ENCODE measurements around the gene NTN4.
"Not testable (repeated sequence)": the region's sequence is repeated elsewhere in the genome, so short reads cannot be mapped to it uniquely, and the experiment has no call there.

The NTN4 gene

DNA sequence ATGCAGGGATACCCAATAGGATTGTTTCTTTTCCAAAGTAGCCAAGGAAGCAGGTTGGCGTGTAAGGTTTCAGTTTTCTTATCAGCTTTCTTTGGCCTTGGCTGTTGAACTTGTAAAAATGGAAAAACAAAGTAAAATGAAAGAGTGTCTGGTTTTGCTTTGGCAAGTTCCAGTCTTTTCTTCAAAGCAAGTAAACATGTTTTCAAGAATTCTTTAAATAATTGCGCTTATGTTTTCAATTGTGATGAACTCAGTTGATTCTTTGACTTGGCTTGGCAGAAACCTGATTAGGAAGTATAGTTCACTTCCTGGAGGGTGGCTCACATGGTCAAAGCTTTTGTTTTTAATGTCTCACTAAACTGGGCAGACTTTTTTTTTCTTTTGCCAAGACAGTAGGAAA is 127.0 kb downstream of the NTN4 start:
- H3K36me3 Mint-ChIP-seq = no peaks in the 10 kb centered on the region
- ATAC-seq (ENCODE audit: low read depth) (no peak), DNase-seq (ENCODE audit: low spot score in 2 of 2) (no peak)
- no peak overlapping the region for H3K4me3 Mint-ChIP-seq
- no peaks in the 10 kb centered on the region for H3K9me3 Mint-ChIP-seq
- H3K27ac Mint-ChIP-seq = no peak overlapping the region
- H3K4me1 Mint-ChIP-seq = no peaks in the 10 kb centered on the region
- H3K27me3 Mint-ChIP-seq = peaks cover 1% of the 10 kb centered on the region

DNA sequence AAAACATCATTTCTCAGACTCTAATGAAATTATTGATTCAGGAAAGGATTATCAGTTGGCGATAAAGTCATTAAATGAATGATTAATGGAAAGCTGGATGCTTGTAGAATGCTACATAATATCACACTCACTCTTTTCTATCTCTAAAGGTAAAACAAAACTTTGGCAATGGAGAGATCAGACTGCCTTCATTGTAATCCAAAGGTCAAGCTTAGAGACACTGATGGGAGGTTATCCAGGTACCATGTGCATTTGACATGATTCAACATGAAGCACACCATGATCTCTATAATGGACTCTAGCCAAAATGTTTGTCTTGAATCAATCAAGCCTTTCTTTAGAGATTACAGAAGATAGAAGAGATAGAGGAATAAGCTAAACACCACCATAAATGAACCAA is 129.2 kb downstream of the NTN4 start:
- Mint-ChIP-seq H3K4me3 (no peak overlapping the region), H3K4me1 (no peaks in the 10 kb centered on the region), H3K36me3 (no peaks in the 10 kb centered on the region), H3K27me3 (peaks cover 4% of the 10 kb centered on the region), H3K9me3 (no peaks in the 10 kb centered on the region), H3K27ac (no peak overlapping the region)
- ATAC-seq (ENCODE audit: low read depth) = no peak
- no peak for DNase-seq (ENCODE audit: low spot score in 2 of 2)

- DNase-seq (ENCODE audit: low spot score in 2 of 2) = no peak
- peaks cover 4% of the 10 kb centered on the region for H3K9me3 Mint-ChIP-seq
- peaks cover 4% of the 10 kb centered on the region for H3K4me1 Mint-ChIP-seq
- H3K4me3 Mint-ChIP-seq = no peak overlapping the region
- H3K36me3 Mint-ChIP-seq = peaks cover 4% of the 10 kb centered on the region
- H3K27me3 Mint-ChIP-seq = peaks cover 5% of the 10 kb centered on the region
- no peak for ATAC-seq (ENCODE audit: low read depth)
- H3K27ac Mint-ChIP-seq = no peak overlapping the region
These were observed 132.2 kb downstream of the NTN4 start for GRCh38 chr12:95658386-95658785.

DNA sequence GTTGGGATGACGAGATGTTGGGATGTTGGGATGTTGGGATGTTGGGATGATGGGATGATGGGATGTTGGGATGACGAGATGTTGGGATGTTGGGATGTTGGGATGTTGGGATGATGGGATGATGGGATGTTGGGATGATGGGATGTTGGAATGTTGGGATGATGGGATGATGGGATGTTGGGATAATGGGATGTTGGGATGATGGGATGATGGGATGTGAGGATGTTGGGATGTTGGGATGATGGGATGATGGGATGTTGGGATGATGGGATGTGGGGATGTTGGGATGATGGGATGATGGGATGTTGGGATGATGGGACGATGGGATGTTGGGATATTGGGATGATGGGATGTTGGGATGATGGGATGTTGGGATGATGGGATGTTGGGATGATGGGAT is 135.9 kb downstream of the NTN4 start:
- DNase-seq (ENCODE audit: low spot score in 2 of 2); H3K4me1 Mint-ChIP-seq; H3K9me3 Mint-ChIP-seq; H3K27me3 Mint-ChIP-seq; H3K4me3 Mint-ChIP-seq; ATAC-seq (ENCODE audit: low read depth); H3K36me3 Mint-ChIP-seq: not testable (repeated sequence)
- H3K27ac Mint-ChIP-seq = peak overlapping the region; percentile 96

GRCh38 chr12:95653771-95654546 is 136.6 kb downstream of the NTN4 start:
- Mint-ChIP-seq H3K9me3 (peaks cover 4% of the 10 kb centered on the region), H3K36me3 (peaks cover 4% of the 10 kb centered on the region), H3K27me3 (peaks cover 9% of the 10 kb centered on the region), H3K4me1 (peaks cover 4% of the 10 kb centered on the region), H3K4me3 (no peak overlapping the region), H3K27ac (peak overlapping the region; percentile 96)
- no peak for DNase-seq (ENCODE audit: low spot score in 2 of 2)
- peak; percentile 50 for ATAC-seq (ENCODE audit: low read depth)

DNA sequence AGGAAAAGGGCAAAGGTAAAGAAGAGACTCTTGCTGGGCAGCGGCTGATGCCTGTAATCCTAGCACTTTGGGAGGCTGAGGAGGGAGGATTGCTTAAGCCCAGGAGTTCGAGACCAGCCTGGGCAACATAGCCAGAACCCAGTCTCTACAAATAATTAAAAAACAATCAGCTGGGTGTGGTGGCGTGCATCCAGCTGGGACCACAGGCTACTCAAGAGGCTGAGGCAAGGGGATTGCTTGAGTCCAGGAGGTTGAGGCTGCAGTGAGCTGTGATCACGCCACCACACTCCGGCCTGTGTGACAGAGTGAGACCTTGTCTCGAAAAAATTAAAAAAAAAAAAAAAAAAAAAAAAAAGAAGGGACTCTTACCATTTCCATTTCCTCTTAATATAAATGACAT is 138.9 kb downstream of the NTN4 start:
- H3K9me3 Mint-ChIP-seq = peaks cover 4% of the 10 kb centered on the region
- no peak for ATAC-seq (ENCODE audit: low read depth)

GRCh38 chr12:95648990-95649791 is 141.4 kb downstream of the NTN4 start:
- H3K27me3 Mint-ChIP-seq = peaks cover 13% of the 10 kb centered on the region
- ATAC-seq (ENCODE audit: low read depth) = no peak

More for the DNA sequence above, 138.9 kb downstream of the NTN4 start:
- no peak overlapping the region for H3K4me3 Mint-ChIP-seq
- H3K36me3 Mint-ChIP-seq = peaks cover 4% of the 10 kb centered on the region
- peaks cover 10% of the 10 kb centered on the region for H3K27me3 Mint-ChIP-seq
- DNase-seq (ENCODE audit: low spot score in 2 of 2) = no peak
- H3K27ac Mint-ChIP-seq = no peak overlapping the region
- peaks cover 4% of the 10 kb centered on the region for H3K4me1 Mint-ChIP-seq

DNA sequence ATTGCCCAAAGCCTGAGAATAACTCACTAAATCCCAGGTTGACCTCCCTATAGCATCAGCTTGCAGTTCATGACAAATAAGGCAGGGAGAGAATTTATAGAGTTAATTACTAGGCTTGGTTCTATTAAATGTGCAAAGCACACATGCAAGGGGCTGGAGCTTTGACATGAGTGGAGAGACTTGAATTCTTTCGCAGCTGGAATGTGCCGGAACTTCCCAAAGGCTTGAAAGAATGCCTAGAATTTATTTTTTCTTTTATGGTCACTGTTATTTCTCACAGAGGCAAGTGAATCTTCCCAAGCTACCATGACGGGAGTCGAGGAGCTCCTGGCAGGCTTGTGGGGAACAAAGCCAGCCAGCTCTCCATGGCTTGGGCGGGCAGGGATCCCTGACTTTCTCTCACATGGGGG is 143.8 kb downstream of the NTN4 start:
- ATAC-seq (ENCODE audit: low read depth) (no peak), DNase-seq (ENCODE audit: low spot score in 2 of 2) (no peak)
- H3K27me3 Mint-ChIP-seq = peaks cover 13% of the 10 kb centered on the region
- no peaks in the 10 kb centered on the region for H3K9me3 Mint-ChIP-seq
- H3K27ac Mint-ChIP-seq = no peak overlapping the region
- H3K4me1 Mint-ChIP-seq = no peaks in the 10 kb centered on the region
- no peaks in the 10 kb centered on the region for H3K36me3 Mint-ChIP-seq
- H3K4me3 Mint-ChIP-seq = no peak overlapping the region

More at GRCh38 chr12:95648990-95649791, 141.4 kb downstream of the NTN4 start:
- Mint-ChIP-seq H3K36me3 (peaks cover 1% of the 10 kb centered on the region), H3K4me3 (no peak overlapping the region), H3K4me1 (peaks cover under 1% of the 10 kb centered on the region), H3K9me3 (peaks cover 1% of the 10 kb centered on the region), H3K27ac (no peak overlapping the region)
- no peak for DNase-seq (ENCODE audit: low spot score in 2 of 2)

DNA sequence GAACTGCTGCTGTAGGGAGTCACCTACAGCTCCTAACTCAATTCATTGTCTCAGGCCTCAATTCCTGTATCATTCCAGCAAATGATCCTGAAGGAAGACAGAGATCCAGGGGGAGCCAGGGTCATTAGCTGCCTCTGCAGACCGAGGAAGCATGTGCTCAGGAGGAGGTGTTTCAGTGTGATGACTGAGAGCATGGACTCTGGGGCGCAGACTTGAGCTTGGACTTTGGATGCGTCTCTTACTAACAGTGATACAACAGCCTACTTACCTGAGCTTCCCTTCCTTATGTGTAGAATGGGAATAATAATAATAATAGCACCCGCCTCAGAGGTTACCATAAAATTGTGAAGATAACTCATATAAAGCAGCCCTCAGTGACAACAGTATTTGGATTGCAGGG is 147.3 kb downstream of the NTN4 start:
- H3K4me1 Mint-ChIP-seq = no peaks in the 10 kb centered on the region

GRCh38 chr12:95642583-95642982 is 148.0 kb downstream of the NTN4 start:
- ATAC-seq (ENCODE audit: low read depth) (no peak), DNase-seq (ENCODE audit: low spot score in 2 of 2) (no peak)
- H3K4me1 Mint-ChIP-seq = no peaks in the 10 kb centered on the region
- peaks cover 14% of the 10 kb centered on the region for H3K27me3 Mint-ChIP-seq
- H3K4me3 Mint-ChIP-seq = no peak overlapping the region
- no peaks in the 10 kb centered on the region for H3K36me3 Mint-ChIP-seq
- no peaks in the 10 kb centered on the region for H3K9me3 Mint-ChIP-seq
- no peak overlapping the region for H3K27ac Mint-ChIP-seq

More for the DNA sequence above, 147.3 kb downstream of the NTN4 start:
- H3K4me3 Mint-ChIP-seq = no peak overlapping the region
- H3K27me3 Mint-ChIP-seq = peaks cover 10% of the 10 kb centered on the region
- H3K27ac Mint-ChIP-seq = no peak overlapping the region
- H3K36me3 Mint-ChIP-seq = no peaks in the 10 kb centered on the region
- no peaks in the 10 kb centered on the region for H3K9me3 Mint-ChIP-seq
- ATAC-seq (ENCODE audit: low read depth) (no peak), DNase-seq (ENCODE audit: low spot score in 2 of 2) (no peak)

DNA sequence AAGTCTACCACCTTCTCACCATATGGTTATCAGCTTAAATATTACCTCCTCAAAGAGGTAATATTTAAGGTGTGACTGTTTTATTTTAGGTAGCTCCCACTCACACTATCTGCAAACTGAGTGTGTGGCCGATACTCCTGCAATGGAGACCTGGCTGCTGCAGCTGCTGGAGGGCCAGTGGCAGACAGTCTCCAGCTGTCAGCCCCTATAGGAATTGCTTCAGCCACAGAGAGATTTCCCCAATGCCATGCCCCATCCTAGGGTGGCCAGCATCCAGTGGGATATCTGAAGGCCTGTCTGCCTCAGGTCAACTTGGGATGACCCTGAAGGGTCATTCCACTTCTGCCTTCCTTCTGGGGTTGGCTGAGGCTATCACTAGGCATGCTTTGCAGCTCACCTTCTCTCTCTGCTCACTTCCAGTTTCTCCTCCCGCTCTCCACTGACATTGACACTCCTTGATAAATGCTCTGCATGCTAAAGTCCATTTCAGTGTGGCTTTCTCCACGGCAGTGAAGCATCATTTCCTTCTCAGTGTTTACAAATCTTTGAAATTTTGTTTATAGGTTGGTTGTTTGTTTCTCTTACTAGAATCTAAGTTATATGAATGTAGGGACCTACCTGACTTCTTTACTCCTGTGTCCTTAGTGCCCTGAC is 149.1 kb downstream of the NTN4 start:
- Mint-ChIP-seq H3K27me3 (peaks cover 12% of the 10 kb centered on the region), H3K9me3 (no peaks in the 10 kb centered on the region), H3K4me1 (no peaks in the 10 kb centered on the region), H3K27ac (no peak overlapping the region), H3K4me3 (no peak overlapping the region), H3K36me3 (no peaks in the 10 kb centered on the region)
- no peak for DNase-seq (ENCODE audit: low spot score in 2 of 2)
- ATAC-seq (ENCODE audit: low read depth) = no peak

DNA sequence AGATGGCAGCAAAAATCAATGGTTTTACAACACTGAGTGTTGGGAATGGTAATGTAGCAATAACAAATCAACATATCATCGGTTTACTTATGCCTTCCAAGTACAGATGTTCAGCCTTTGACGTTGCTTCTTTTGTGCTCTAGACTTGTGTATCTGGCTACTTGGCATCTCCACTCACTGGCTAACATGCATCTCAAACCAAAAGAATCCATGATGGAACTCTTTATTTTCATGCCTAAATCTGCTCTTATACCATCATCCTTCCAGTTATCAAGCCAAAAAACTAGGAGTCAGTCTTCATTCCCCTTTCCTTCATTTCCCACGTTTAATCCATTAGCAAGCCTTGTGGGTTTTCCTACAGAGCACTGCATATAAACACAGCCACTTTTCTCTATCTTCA is 150.0 kb downstream of the NTN4 start:
- no peak overlapping the region for H3K4me3 Mint-ChIP-seq
- no peaks in the 10 kb centered on the region for H3K9me3 Mint-ChIP-seq

GRCh38 chr12:95637471-95638155 is 153.0 kb downstream of the NTN4 start:
- H3K36me3 Mint-ChIP-seq = no peaks in the 10 kb centered on the region
- H3K4me1 Mint-ChIP-seq = no peaks in the 10 kb centered on the region
- no peak overlapping the region for H3K27ac Mint-ChIP-seq
- no peak for DNase-seq (ENCODE audit: low spot score in 2 of 2)
- no peaks in the 10 kb centered on the region for H3K9me3 Mint-ChIP-seq
- no peak overlapping the region for H3K4me3 Mint-ChIP-seq
- no peak for ATAC-seq (ENCODE audit: low read depth)
- peaks cover 9% of the 10 kb centered on the region for H3K27me3 Mint-ChIP-seq

More for the DNA sequence above, 150.0 kb downstream of the NTN4 start:
- ATAC-seq (ENCODE audit: low read depth) (no peak), DNase-seq (ENCODE audit: low spot score in 2 of 2) (no peak)
- peaks cover 8% of the 10 kb centered on the region for H3K27me3 Mint-ChIP-seq
- H3K27ac Mint-ChIP-seq = no peak overlapping the region
- H3K4me1 Mint-ChIP-seq = no peaks in the 10 kb centered on the region
- no peaks in the 10 kb centered on the region for H3K36me3 Mint-ChIP-seq

- H3K27ac Mint-ChIP-seq = no peak overlapping the region
- H3K4me3 Mint-ChIP-seq = no peak overlapping the region
- no peaks in the 10 kb centered on the region for H3K36me3 Mint-ChIP-seq
- ATAC-seq (ENCODE audit: low read depth) (no peak), DNase-seq (ENCODE audit: low spot score in 2 of 2) (no peak)
- peaks cover 10% of the 10 kb centered on the region for H3K27me3 Mint-ChIP-seq
- no peaks in the 10 kb centered on the region for H3K4me1 Mint-ChIP-seq
- no peaks in the 10 kb centered on the region for H3K9me3 Mint-ChIP-seq
These were observed 153.6 kb downstream of the NTN4 start for GRCh38 chr12:95637010-95637409.

Data from memory B cell (primary cell).